SK-N-MC (cell line): ENCODE measurements around the gene ANKRD13D.

ENCODE experiments used
- EZH2 ChIP-seq: fragments of 200-600 bp; sonication (generic); IDR thresholded peaks from one replicate; pipeline ENCODE4 v1.6.1; 2017; ENCODE audit warnings: antibody characterized with exemption
- POLR2AphosphoS5 ChIP-seq: IDR thresholded peaks from 2 replicates; pipeline ENCODE4 v1.6.1; 2012; ENCODE audit warnings: mild to moderate bottlenecking, low read depth, low read length, borderline replicate concordance

GRCh38 chr11:67271541-67272284, 17.4 kb upstream of the ANKRD13D start:
- TF ChIP-seq POLR2AphosphoS5 (no peak), EZH2 (no peak)
